Glutamatergic neuron (in vitro differentiated cells): ENCODE measurements around the gene STK24. TPM values are rescaled to one million over a fixed set of nuclear protein-coding genes. Genes with fewer than 3 reads are reported as not detected.

ENCODE experiments used
- DNase-seq: peaks from one replicate; pipeline ENCODE4 v3.0.0; 2022
- H3K27ac Mint-ChIP-seq: one replicate; pipeline ENCODE4 v1.8.0; 2020; ENCODE audit warnings: mild to moderate bottlenecking, mixed read lengths, inconsistent platforms; ENCODE audit not compliant: unreplicated experiment
- H3K27me3 Mint-ChIP-seq: one replicate; pipeline ENCODE4 v1.8.0; 2020; ENCODE audit warnings: mild to moderate bottlenecking, moderate library complexity, mixed read lengths, inconsistent platforms; ENCODE audit not compliant: unreplicated experiment
- H3K36me3 Mint-ChIP-seq: one replicate; pipeline ENCODE4 v1.8.0; 2020; ENCODE audit warnings: mild to moderate bottlenecking, mixed read lengths, inconsistent platforms; ENCODE audit not compliant: unreplicated experiment
- H3K4me1 Mint-ChIP-seq: one replicate; pipeline ENCODE4 v1.8.0; 2020; ENCODE audit warnings: mild to moderate bottlenecking, low read depth, mixed read lengths, inconsistent platforms; ENCODE audit not compliant: unreplicated experiment
- H3K4me3 Mint-ChIP-seq: one replicate; pipeline ENCODE4 v1.8.0; 2020; ENCODE audit warnings: mild to moderate bottlenecking, mixed read lengths, inconsistent platforms; ENCODE audit not compliant: unreplicated experiment
- H3K9me3 Mint-ChIP-seq: one replicate; pipeline ENCODE4 v1.8.0; 2020; ENCODE audit warnings: mild to moderate bottlenecking, moderate library complexity, mixed read lengths, inconsistent platforms; ENCODE audit not compliant: unreplicated experiment
- total RNA-seq: library from RNA; stranded (reverse); fragmentation: NEBNext Ultra II Directional; extraction: Animal tissue kit (Norgen Biotek cat#: 25700); gene quantifications from one replicate; pipeline ENCODE4 v1.2.1, GENCODE V29; 2021; ENCODE audit not compliant: unreplicated experiment
- TF ChIP-seq, protein P1 (sequence below): fragments of 200-600 bp; sonication (generic); IDR thresholded peaks from one replicate; pipeline ENCODE4 v1.5.0; 2021; ENCODE audit not compliant: partially characterized antibody, unreplicated experiment

STK24 gene
- total RNA-seq, 1 donor from 2014 or later, result 188 TPM

DNA sequence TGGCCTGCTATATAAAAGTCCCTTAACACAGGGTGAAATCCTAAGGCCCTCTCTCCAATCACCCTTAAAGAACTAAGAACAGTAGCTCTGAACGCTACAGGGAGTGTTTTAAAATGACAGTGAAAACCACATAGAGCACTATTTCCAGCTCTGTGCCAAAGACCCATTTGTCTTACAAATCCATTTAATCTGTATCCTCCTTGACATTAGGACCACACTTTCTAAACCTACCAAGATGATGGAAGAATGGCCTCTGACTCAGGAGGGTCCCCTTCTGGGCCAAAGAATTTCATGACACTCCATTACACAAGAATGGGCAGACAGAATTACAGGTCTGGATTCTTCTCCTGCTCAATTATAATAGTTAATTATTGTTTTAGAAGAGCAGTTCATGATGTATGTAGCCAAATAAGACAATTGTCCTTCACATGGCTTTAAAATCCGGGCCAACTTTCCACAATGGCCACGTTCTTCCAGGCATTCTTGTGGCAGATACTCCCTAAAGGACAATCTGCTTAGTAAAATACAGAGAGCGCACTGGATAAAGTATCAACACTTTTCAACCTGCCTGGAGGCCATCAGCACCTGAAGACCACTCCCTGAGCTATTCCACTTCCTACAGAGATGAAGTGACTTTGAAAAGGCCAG is 61.0 kb downstream of the STK24 start:
- H3K4me3 Mint-ChIP-seq, result no peak overlapping the region

DNA sequence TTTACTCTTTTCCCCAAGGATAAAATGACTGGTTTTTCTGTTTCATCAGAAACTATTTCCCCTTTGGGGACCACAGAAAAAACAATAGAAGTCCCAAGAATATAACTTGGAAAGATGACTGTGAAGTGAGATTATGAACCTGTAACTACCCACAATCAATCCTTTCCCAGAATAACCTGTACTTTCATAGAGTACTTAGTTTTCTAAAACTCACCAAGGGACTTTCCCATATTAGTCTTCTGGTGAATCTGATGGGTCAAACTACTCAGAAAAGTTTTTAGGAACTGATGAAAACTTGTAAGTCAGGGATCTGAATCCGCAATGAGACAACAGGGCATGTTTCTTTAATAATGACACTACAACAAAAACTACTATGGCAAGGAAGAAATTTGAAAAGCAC is 62.6 kb downstream of the STK24 start:
- TF ChIP-seq, protein P1, sequence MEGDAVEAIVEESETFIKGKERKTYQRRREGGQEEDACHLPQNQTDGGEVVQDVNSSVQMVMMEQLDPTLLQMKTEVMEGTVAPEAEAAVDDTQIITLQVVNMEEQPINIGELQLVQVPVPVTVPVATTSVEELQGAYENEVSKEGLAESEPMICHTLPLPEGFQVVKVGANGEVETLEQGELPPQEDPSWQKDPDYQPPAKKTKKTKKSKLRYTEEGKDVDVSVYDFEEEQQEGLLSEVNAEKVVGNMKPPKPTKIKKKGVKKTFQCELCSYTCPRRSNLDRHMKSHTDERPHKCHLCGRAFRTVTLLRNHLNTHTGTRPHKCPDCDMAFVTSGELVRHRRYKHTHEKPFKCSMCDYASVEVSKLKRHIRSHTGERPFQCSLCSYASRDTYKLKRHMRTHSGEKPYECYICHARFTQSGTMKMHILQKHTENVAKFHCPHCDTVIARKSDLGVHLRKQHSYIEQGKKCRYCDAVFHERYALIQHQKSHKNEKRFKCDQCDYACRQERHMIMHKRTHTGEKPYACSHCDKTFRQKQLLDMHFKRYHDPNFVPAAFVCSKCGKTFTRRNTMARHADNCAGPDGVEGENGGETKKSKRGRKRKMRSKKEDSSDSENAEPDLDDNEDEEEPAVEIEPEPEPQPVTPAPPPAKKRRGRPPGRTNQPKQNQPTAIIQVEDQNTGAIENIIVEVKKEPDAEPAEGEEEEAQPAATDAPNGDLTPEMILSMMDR, result no peak
- H3K9me3 Mint-ChIP-seq, result peaks cover 4% of the 10 kb centered on the region
- H3K36me3 Mint-ChIP-seq, result no peaks in the 10 kb centered on the region
- H3K27me3 Mint-ChIP-seq, result no peaks in the 10 kb centered on the region
- peaks cover 34% of the 10 kb centered on the region for H3K4me1 Mint-ChIP-seq
- H3K27ac Mint-ChIP-seq, result no peak overlapping the region
- DNase-seq, result no peak
- no peak overlapping the region for H3K4me3 Mint-ChIP-seq

More for the DNA sequence above, 61.0 kb downstream of the STK24 start:
- TF ChIP-seq, protein P1, result no peak
- Mint-ChIP-seq H3K27ac (no peak overlapping the region), H3K4me1 (peaks cover 36% of the 10 kb centered on the region), H3K9me3 (peaks cover 5% of the 10 kb centered on the region), H3K27me3 (peaks cover 3% of the 10 kb centered on the region), H3K36me3 (no peaks in the 10 kb centered on the region)
- no peak for DNase-seq

DNA sequence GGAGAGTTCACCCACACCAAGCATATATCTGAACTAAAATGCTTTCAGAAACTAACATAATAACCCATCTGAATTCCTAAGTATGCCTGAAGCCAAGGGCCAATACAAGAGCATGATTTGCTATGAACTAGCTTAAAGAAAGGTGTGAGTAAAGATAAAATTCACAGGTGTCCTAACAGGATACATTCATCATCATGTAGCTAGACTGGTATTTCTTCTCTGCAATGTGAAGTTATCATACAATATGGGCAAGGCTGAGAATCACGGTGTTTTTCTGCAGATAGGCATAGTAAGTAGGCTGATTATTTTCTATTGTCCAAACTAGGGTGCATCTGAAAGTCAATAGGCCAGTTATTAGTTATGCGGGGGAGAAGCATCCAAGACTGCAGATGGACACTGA is 63.1 kb downstream of the STK24 start:
- TF ChIP-seq, protein P1, result no peak
- no peak overlapping the region for H3K27ac Mint-ChIP-seq
- no peaks in the 10 kb centered on the region for H3K27me3 Mint-ChIP-seq
- no peak for DNase-seq
- H3K4me3 Mint-ChIP-seq, result no peak overlapping the region
- peaks cover 7% of the 10 kb centered on the region for H3K9me3 Mint-ChIP-seq
- no peaks in the 10 kb centered on the region for H3K36me3 Mint-ChIP-seq
- peaks cover 38% of the 10 kb centered on the region for H3K4me1 Mint-ChIP-seq

DNA sequence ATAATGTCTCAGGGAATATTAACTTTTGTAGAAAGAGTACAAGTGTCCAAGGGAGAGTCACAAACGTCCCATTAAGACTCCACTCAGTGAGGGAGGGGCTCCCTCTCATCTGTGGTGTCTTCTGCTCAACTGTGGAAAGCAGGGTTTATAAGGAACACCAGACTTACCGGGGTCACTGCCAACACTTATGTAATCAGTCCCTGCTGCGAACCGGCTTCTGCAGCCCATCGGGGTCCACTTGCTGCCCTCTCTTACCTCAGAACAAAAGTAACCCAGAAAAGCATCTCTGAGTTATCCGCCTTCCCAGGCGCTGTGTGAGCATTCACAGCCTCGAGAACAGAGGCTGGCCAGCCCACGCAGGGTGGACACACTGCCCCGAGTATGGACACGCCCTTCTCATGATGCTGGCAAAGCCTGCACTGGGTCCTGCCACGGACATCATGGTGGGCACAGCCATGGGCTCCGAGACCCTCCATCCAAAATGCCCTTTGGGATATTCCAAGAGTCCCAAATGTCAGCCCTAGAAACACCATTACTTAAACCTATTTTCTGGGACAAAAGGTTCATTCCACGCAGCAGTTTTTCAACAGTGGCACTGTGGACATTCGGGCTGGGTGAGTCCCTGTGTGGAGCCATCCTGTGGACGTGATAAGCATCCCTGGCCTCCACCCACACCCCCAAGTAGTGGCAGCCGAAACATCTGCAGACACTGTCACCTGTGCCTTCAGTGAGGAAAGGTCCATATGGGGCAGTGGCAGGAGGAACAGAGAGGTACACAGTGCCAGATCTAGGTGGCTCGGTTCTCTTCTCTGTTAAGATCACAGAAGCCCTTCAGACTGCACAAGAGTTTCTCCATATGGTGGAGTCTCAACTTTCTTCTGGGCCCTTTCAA is 63.9 kb downstream of the STK24 start:
- H3K27me3 Mint-ChIP-seq, result no peaks in the 10 kb centered on the region
- no peak overlapping the region for H3K4me3 Mint-ChIP-seq
- TF ChIP-seq, protein P1, result no peak
- H3K9me3 Mint-ChIP-seq, result peaks cover 7% of the 10 kb centered on the region
- peaks cover 45% of the 10 kb centered on the region for H3K4me1 Mint-ChIP-seq
- DNase-seq, result no peak
- H3K36me3 Mint-ChIP-seq, result no peaks in the 10 kb centered on the region
- H3K27ac Mint-ChIP-seq, result no peak overlapping the region

DNA sequence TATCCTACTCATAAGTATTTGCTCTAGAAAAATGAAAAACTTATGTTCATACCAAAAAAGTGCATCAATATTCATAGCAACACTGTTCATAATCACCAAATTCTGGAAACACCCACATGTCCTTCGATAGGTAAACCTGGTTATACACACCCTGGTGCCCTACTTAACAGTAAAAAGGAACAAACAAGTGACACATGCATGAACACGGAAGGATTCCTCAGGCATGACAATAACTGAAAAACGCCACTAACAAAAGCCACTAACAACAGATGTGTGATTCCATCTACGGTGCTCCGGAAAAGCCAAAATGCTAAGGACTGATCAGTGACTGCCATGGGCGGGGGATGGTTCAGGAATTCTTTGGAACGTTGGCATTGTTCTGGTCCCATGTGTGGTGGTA is 65.5 kb downstream of the STK24 start:
- TF ChIP-seq, protein P1, result no peak
- no peak for DNase-seq
- Mint-ChIP-seq H3K27me3 (no peaks in the 10 kb centered on the region), H3K36me3 (no peaks in the 10 kb centered on the region), H3K4me3 (no peak overlapping the region), H3K9me3 (peaks cover 9% of the 10 kb centered on the region), H3K4me1 (peaks cover 56% of the 10 kb centered on the region), H3K27ac (no peak overlapping the region)
